Thyroid gland (tissue), 4 donors: ENCODE results near the gene VRK1.

Experiments used
- POLR2A ChIP-seq, 2 donors: fragments of 450-650 bp; IDR thresholded peaks; one replicate each; pipeline ENCODE4 v1.6.1; 2017; ENCODE audit warnings: antibody characterized with exemption in 2 of 2, mild to moderate bottlenecking in 2 of 2, moderate library complexity in 1 of 2
- TF ChIP-seq, protein P1 (sequence below), 6 experiments: fragments of 200-600 bp in 3 of 6; fragments of 450-650 bp in 3 of 6; sonication (generic) in 3 of 6; IDR thresholded peaks; one replicate each; pipeline ENCODE4 v1.5.1; 2016 to 2019; ENCODE audit warnings: antibody characterized with exemption in 6 of 6, mild to moderate bottlenecking in 2 of 6, inconsistent platforms in 1 of 6, moderate library complexity in 1 of 6

GRCh38 chr14:96909841-96910364 lies 112.7 kb downstream of the VRK1 start:
- TF ChIP-seq POLR2A (IDR thresholded peaks at IDR 0.05) = no peak
- TF ChIP-seq, protein P1, sequence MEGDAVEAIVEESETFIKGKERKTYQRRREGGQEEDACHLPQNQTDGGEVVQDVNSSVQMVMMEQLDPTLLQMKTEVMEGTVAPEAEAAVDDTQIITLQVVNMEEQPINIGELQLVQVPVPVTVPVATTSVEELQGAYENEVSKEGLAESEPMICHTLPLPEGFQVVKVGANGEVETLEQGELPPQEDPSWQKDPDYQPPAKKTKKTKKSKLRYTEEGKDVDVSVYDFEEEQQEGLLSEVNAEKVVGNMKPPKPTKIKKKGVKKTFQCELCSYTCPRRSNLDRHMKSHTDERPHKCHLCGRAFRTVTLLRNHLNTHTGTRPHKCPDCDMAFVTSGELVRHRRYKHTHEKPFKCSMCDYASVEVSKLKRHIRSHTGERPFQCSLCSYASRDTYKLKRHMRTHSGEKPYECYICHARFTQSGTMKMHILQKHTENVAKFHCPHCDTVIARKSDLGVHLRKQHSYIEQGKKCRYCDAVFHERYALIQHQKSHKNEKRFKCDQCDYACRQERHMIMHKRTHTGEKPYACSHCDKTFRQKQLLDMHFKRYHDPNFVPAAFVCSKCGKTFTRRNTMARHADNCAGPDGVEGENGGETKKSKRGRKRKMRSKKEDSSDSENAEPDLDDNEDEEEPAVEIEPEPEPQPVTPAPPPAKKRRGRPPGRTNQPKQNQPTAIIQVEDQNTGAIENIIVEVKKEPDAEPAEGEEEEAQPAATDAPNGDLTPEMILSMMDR (IDR thresholded peaks at IDR 0.05) = no peak
